GM12878 (cell line): ENCODE results near the gene KRT71. TPM values are rescaled to one million over a fixed set of nuclear protein-coding genes. Genes with fewer than 3 reads are reported as not detected.

Experiments used
- ATAC-seq: fragments of 200-7000 bp; cut with Tn5 transposase; 3 replicates; pipeline ENCODE4 v1.9.1; 2020; ENCODE audit warnings: mild to moderate bottlenecking, moderate library complexity
- Bru-seq: library from RNA; stranded (reverse); fragments of 400-500 nt; gene quantifications from one replicate; lab custom pipeline; 2021; lab: Mats Ljungman, UMichigan
- BruChase-seq, 2 experiments: library from RNA; stranded (reverse); fragments of 400-500 nt; gene quantifications; one replicate each; lab custom pipeline; 2021; lab: Mats Ljungman, UMichigan
- BruUV-seq: library from RNA; stranded (reverse); fragments of 400-500 nt; replicated peaks from 2 replicates; lab custom pipeline; 2021; lab: Mats Ljungman, UMichigan
- CTCF ChIA-PET: fragments of 300-600 bp; sonication (Branson Sonifier 250); formaldehyde crosslinking; extraction: SDS; loops from one replicate; lab custom pipeline; 2021; ENCODE audit warnings: inconsistent platforms; lab: Yijun Ruan, JAX
- POLR2A ChIA-PET: fragments of 350-600 bp; formaldehyde crosslinking; extraction: SDS; loops from one replicate; lab custom pipeline; 2021; ENCODE audit warnings: inconsistent platforms; lab: Charles Lee
- RAD21 ChIA-PET: fragments of 300-600 bp; sonication (Branson Sonifier 250); formaldehyde crosslinking; loops from one replicate; lab custom pipeline; 2023; ENCODE audit warnings: antibody characterized with exemption; ENCODE audit not compliant: unreplicated experiment; lab: Charles Lee
- SMC1A ChIA-PET: fragments of 300-600 bp; sonication (Branson Sonifier 250); formaldehyde crosslinking; loops from one replicate; lab custom pipeline; 2023; ENCODE audit not compliant: unreplicated experiment, uncharacterized antibody; lab: Charles Lee
- DNase-seq: peaks from one replicate; pipeline ENCODE4 v3.0.0-alpha.2; 2011; ENCODE audit warnings: low read depth, low spot score
- FAIRE-seq: peaks from 3 replicates; lab custom pipeline; 2011; peaks lifted over from hg19 to GRCh38; lab: Jason Lieb, UNC
- H2AFZ ChIP-seq: 2 replicates; pipeline ENCODE4 v1.6.0; 2011; ENCODE audit warnings: low read depth, low read length, control low read depth; ENCODE audit not compliant: control insufficient read depth
- H3K27ac ChIP-seq: 2 replicates; pipeline ENCODE4 v1.5.1; 2011; ENCODE audit warnings: control low read depth; ENCODE audit not compliant: control insufficient read depth, insufficient read depth
- H3K27me3 ChIP-seq, 2 experiments: replicated peaks in 1 of 2; 2 replicates each; pipeline versions ENCODE4 v1.6.0 to v1.6.1; 2011; ENCODE audit warnings: low read length in 1 of 2; ENCODE audit not compliant: control insufficient read depth in 2 of 2, insufficient read depth in 2 of 2
- H3K36me3 ChIP-seq, 2 experiments: 2 replicates each; pipeline ENCODE4 v1.5.1; 2011; ENCODE audit warnings: low read length in 1 of 2; ENCODE audit not compliant: control insufficient read depth in 2 of 2, insufficient read depth in 2 of 2
- H3K4me1 ChIP-seq: 2 replicates; pipeline ENCODE4 v1.6.1; 2011; ENCODE audit warnings: mild to moderate bottlenecking, low read length, moderate library complexity, mixed read lengths; ENCODE audit not compliant: control insufficient read depth, insufficient read depth
- H3K4me2 ChIP-seq: 2 replicates; pipeline ENCODE4 v1.6.0; 2011; ENCODE audit warnings: control low read depth; ENCODE audit not compliant: control insufficient read depth, insufficient read depth
- H3K4me3 ChIP-seq: fragments of 200-600 bp; sonication (generic); 2 replicates; pipeline ENCODE4 v1.5.1; 2016
- H3K79me2 ChIP-seq: 2 replicates; pipeline ENCODE4 v1.6.0; 2011; ENCODE audit warnings: low read length; ENCODE audit not compliant: control insufficient read depth, insufficient read depth
- H3K9ac ChIP-seq: 2 replicates; pipeline ENCODE4 v1.8.0; 2011; ENCODE audit warnings: low read length, control low read depth, mixed read lengths; ENCODE audit not compliant: control insufficient read depth, insufficient read depth
- H3K9me3 ChIP-seq: replicated peaks from 3 replicates; pipeline ENCODE4 v1.5.1; 2011; ENCODE audit warnings: mild to moderate bottlenecking, low read length; ENCODE audit not compliant: control insufficient read depth, insufficient read depth
- H4K20me1 ChIP-seq: 2 replicates; pipeline ENCODE4 v1.6.0; 2011; ENCODE audit not compliant: control insufficient read depth, insufficient read depth
- BCL3 ChIP-seq: IDR thresholded peaks from 2 replicates; pipeline ENCODE4 v1.6.1; 2011; ENCODE audit warnings: borderline replicate concordance, low read depth, mild to moderate bottlenecking, moderate library complexity, low read length; ENCODE audit not compliant: insufficient read depth, poor library complexity, severe bottlenecking
- CHD4 ChIP-seq: fragments of 200-600 bp; sonication (generic); IDR thresholded peaks from 2 replicates; pipeline ENCODE4 v1.6.1; 2016; ENCODE audit warnings: mild to moderate bottlenecking
- ELK1 ChIP-seq: IDR thresholded peaks from 2 replicates; pipeline ENCODE4 v1.6.1; 2012; ENCODE audit warnings: low read depth, low read length, improper control_type of control experiment
- JUND ChIP-seq: IDR thresholded peaks from 2 replicates; pipeline ENCODE4 v1.6.1; 2012; ENCODE audit warnings: low read depth, mild to moderate bottlenecking, low read length, improper control_type of control experiment, moderate library complexity
- NFIC ChIP-seq: IDR thresholded peaks from 2 replicates; pipeline ENCODE4 v1.6.1; 2012; ENCODE audit warnings: low read depth, mild to moderate bottlenecking, inconsistent platforms, low read length, moderate library complexity
- WGBS: methylation state at CpG from one replicate; pipeline ENCODE4 v1.1.6; 2016; ENCODE audit warnings: low lambda C conversion rate; ENCODE audit not compliant: insufficient replicate concordance, insufficient coverage; ENCODE audit errors: missing lambda C conversion rate; 5-methylcytosine and 5-hydroxymethylcytosine counted together
- in situ Hi-C: fragments of 300-500 bp; cut with MboI; formaldehyde crosslinking; loops from 9 replicates; pipeline ENCODE4 v1.14.3; 2018; ENCODE audit warnings: mixed read lengths
- intact Hi-C: fragments of 100-400 bp; cut with micrococcal nuclease; formaldehyde crosslinking; loops from one replicate; pipeline ENCODE4 v1.14.2; 2022; ENCODE audit not compliant: unreplicated experiment
- long read RNA-seq, 2 experiments: library from polyadenylated mRNA; unstranded; transcript quantifications; one replicate each; pipeline ENCODE4 v2.0.0, GENCODE V29; 2019 to 2020
- polyA minus RNA-seq, 3 experiments: library from RNA; depleted of rRNA, polyadenylated mRNA; stranded (reverse); fragments of >200 nt; gene quantifications; 2 replicates each; pipeline ENCODE4 v1.2.3, GENCODE V29; 2011
- polyA plus RNA-seq, 11 experiments: library from polyadenylated mRNA; depleted of rRNA in 4 of 11; unstranded in 6 of 11; stranded (reverse) in 5 of 11; fragments of >200 nt; fragmentation: Nextera tagmentation in 4 of 11; fragmentation: Illumina TruSeq in 1 of 11; extraction: Ambion mirVana in 4 of 11; extraction: Trizol in 1 of 11; gene quantifications; 1 replicate in 1 of 11; 2 replicates in 10 of 11; pipeline versions ENCODE4 v1.2.1 to v1.2.3, GENCODE V29; 2011 to 2016; ENCODE audit warnings: inconsistent platforms in 2 of 11, missing spikeins in 2 of 11, low read depth in 1 of 11
- total RNA-seq, 4 experiments: library from RNA; depleted of rRNA in 3 of 4; stranded (reverse); fragments of >200 nt in 3 of 4; fragmentation: Illumina TruSeq in 1 of 4; extraction: Trizol in 1 of 4; gene quantifications; 2 replicates each; pipeline versions ENCODE4 v1.2.1 to v1.2.3, GENCODE V29; 2013 to 2021

Gene KRT71
- not detected in 2 replicates for total RNA-seq (2013; cell fraction: nucleolus; rRNA removed)
- total RNA-seq (2014; rRNA removed): not detected in 2 replicates
- not detected in 2 replicates for total RNA-seq (2014; rRNA removed; fragmentation: Illumina TruSeq; extraction: Trizol)
- total RNA-seq (2021): not detected in 2 replicates
- not detected for polyA plus RNA-seq (2011; ENCODE audit: low read depth)
- polyA plus RNA-seq (2011; rRNA removed): not detected in 2 replicates
- not detected in 2 replicates for polyA plus RNA-seq (2011; cell fraction: cytosol; rRNA removed)
- not detected in 2 replicates for polyA plus RNA-seq (2011; cell fraction: nucleus; rRNA removed)
- not detected in 2 replicates for polyA plus RNA-seq (2012)
- not detected in 2 replicates for polyA plus RNA-seq (2014; fragmentation: Illumina TruSeq; extraction: Trizol)
- polyA plus RNA-seq (2014; fragmentation: Nextera tagmentation; extraction: Ambion mirVana): not detected
- polyA plus RNA-seq (2014; rRNA removed): not detected in 2 replicates
- not detected for polyA plus RNA-seq (2016; fragmentation: Nextera tagmentation; extraction: Ambion mirVana)
- polyA minus RNA-seq (2011; rRNA and poly(A)+ RNA removed): not detected in 2 replicates
- not detected in 2 replicates for polyA minus RNA-seq (2011; cell fraction: cytosol; rRNA and poly(A)+ RNA removed)
- not detected in 2 replicates for polyA minus RNA-seq (2011; cell fraction: nucleus; rRNA and poly(A)+ RNA removed)
- not detected for Bru-seq, nascent RNA
- BruChase-seq, experiment 1, labeled RNA remaining after a 6-hour chase: not detected
- not detected for BruChase-seq, experiment 2, labeled RNA remaining after a 2-hour chase
- long read RNA-seq, experiment 1: 0 reads
- long read RNA-seq, experiment 2: 0 reads

DNA sequence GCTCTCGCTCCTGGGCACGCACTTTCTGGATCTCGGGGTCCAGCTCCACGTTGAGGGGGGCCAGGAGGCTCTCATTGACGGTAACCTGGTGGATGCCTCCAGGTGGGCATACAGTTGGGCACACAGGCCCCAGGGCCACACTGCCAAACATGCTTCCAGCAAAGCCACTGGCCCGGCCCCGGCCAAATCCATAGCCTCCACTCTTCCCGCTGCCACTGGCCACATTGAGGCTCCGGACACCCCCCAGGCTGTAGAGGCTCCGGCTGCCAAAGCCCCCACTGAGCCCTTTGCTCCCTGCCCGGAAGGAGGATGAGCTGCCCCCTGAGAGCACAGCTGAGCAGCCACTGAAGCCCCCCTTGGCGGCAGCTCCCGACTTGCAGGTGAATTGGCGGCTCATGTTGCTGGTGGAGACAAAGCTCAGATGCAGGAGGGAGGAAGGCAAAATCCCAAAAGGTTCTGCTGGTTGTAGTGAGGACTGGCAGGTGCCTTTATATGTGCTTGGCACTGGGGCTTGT lies at the start of gene KRT71:
TSS of gene KRT71 (minus strand) at position 465 of the 515 bp plus-strand sequence. CDS start at position 397, 68 bp downstream.
- Histone ChIP-seq H4K20me1 (no peaks in the 10 kb centered on the region), H2AFZ (no peak within 1 kb of the TSS), H3K9ac (no peak within 1 kb of the TSS), H3K36me3 (no peaks in the 10 kb centered on the region), H3K9me3 (no peaks in the 10 kb centered on the region), H3K79me2 (no peaks in the 10 kb centered on the region), H3K27me3 (peaks cover 5 to 7% of the 10 kb centered on the region in 2 experiments), H3K27ac (no peak within 1 kb of the TSS), H3K4me3 (no peak within 1 kb of the TSS), H3K4me1 (no peaks in the 10 kb centered on the region), H3K4me2 (no peak within 1 kb of the TSS)
- ATAC-seq (no peak), FAIRE-seq (no peak), DNase-seq (no peak)
- ChIA-PET CTCF (interaction anchor here (1.2 kb wide), 1 partner anchor 39 kb away, joined by 3 read pairs; no protein-coding TSS in a partner anchor), RAD21 (no interaction called here), POLR2A (no interaction called here), SMC1A (no interaction called here)
- intact Hi-C loops (no loop called here), in situ Hi-C loops (no loop called here)
- WGBS: 17% methylated on average over 14 of the region's 14 CpGs
- BruUV-seq: no TSS peak
- no peak for TF ChIP-seq JUND

GRCh38 chr12:52602552-52602951 lies 49.6 kb upstream of the KRT71 start:
- no peak overlapping the region for H3K4me3 ChIP-seq
- RAD21 ChIA-PET: no interaction called here
- no peaks in the 10 kb centered on the region for H4K20me1 ChIP-seq
- TF ChIP-seq ELK1 (no peak), CHD4 (no peak), BCL3 (no peak), NFIC (no peak)
- peaks cover 0 to 14% of the 10 kb centered on the region in 2 experiments; a peak in 3 of 4 replicates for H3K27me3 ChIP-seq
- POLR2A ChIA-PET: no interaction called here
- intact Hi-C loops (no loop called here), in situ Hi-C loops (no loop called here)
- 61% methylated on average over 5 of the region's 5 CpGs for WGBS
- H3K4me1 ChIP-seq: no peaks in the 10 kb centered on the region
- DNase-seq: no peak
- H3K36me3 ChIP-seq: no peaks in the 10 kb centered on the region
- BruUV-seq: no TSS peak
- SMC1A ChIA-PET: no interaction called here
- no peaks in the 10 kb centered on the region for H3K9me3 ChIP-seq
- FAIRE-seq: no peak
- H3K4me2 ChIP-seq: no peak overlapping the region
- CTCF ChIA-PET: no interaction called here
- H3K27ac ChIP-seq: no peak overlapping the region
- ATAC-seq: no peak
- H2AFZ ChIP-seq: no peak overlapping the region
- no peak overlapping the region for H3K9ac ChIP-seq
- no peaks in the 10 kb centered on the region for H3K79me2 ChIP-seq
